GM10248 (cell line): ENCODE measurements around the gene ARIH1.
"Not testable (repeated sequence)": the region's sequence is repeated elsewhere in the genome, so short reads cannot be mapped to it uniquely, and the experiment has no call there.

ENCODE experiments used
- CTCF ChIA-PET: fragments of 300-600 bp; sonication (Branson Sonifier 250); formaldehyde crosslinking; extraction: SDS; loops from one replicate; lab custom pipeline; 2021; ENCODE audit warnings: antibody characterized with exemption; lab: Yijun Ruan, JAX
- POLR2A ChIA-PET: fragments of 350-650 bp; sonication (Branson Sonifier 250); formaldehyde crosslinking; extraction: SDS; loops from one replicate; lab custom pipeline; 2020; ENCODE audit warnings: antibody characterized with exemption; lab: Yijun Ruan, JAX
- DNase-seq: peaks from one replicate; pipeline ENCODE4 v3.0.0; 2012; ENCODE audit errors: extremely low spot score
- CTCF ChIP-seq: IDR thresholded peaks from 2 replicates; pipeline ENCODE4 v1.5.1; 2012; ENCODE audit warnings: mild to moderate bottlenecking, low read depth; ENCODE audit errors: extremely low read depth, missing control alignments, control extremely low read depth

Gene ARIH1

GRCh38 chr15:72472992-72473610 is 1.0 kb upstream of the ARIH1 start:
- POLR2A ChIA-PET = interaction anchor here (1.6 kb wide), 1 partner anchor 9 kb away, joined by 7 read pairs; no protein-coding TSS in a partner anchor
- no peak for DNase-seq
- no peak for TF ChIP-seq CTCF
- CTCF ChIA-PET = interaction anchor here (0.8 to 3.6 kb wide), 7 partner anchors 8 to 247 kb away, joined by 3 to 15 read pairs (median 5); no protein-coding TSS in a partner anchor

DNA sequence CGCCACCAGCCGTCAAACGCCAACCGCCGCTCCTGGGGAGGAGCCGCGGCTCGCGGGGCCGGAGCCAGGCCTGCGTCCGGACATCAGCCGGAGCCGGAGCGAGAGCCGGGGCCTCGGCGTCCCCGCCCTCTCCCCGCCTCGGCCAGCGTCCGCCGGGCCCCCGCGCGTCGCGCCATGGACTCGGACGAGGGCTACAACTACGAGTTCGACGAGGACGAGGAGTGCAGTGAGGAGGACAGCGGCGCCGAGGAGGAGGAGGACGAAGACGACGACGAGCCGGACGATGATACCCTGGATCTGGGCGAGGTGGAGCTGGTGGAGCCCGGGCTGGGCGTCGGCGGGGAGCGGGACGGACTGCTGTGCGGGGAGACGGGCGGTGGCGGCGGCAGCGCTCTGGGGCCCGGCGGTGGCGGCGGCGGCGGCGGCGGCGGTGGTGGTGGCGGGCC is 359 bp downstream of the ARIH1 start:
- CTCF ChIA-PET = interaction anchor here (3.6 kb wide), 1 partner anchor 11 kb away, joined by 15 read pairs; no protein-coding TSS in a partner anchor
- POLR2A ChIA-PET = no interaction called here
- DNase-seq = no peak
- TF ChIP-seq CTCF = no peak

GRCh38 chr15:72474912-72475628 is 940 bp downstream of the ARIH1 start:
- ChIA-PET CTCF (interaction anchor here (0.8 to 3.6 kb wide), 3 partner anchors 10 to 19 kb away, joined by 3 to 15 read pairs (median 3); no protein-coding TSS in a partner anchor), POLR2A (no interaction called here)
- peak; percentile 74 for DNase-seq
- TF ChIP-seq CTCF = no peak

- POLR2A ChIA-PET = no interaction called here
- no peak for DNase-seq
- CTCF ChIA-PET = interaction anchor here (0.8 to 3.6 kb wide), 3 partner anchors 10 to 19 kb away, joined by 3 to 15 read pairs (median 3); no protein-coding TSS in a partner anchor
- no peak for TF ChIP-seq CTCF
Measured at GRCh38 chr15:72475674-72476073, 1.5 kb downstream of the ARIH1 start.

DNA sequence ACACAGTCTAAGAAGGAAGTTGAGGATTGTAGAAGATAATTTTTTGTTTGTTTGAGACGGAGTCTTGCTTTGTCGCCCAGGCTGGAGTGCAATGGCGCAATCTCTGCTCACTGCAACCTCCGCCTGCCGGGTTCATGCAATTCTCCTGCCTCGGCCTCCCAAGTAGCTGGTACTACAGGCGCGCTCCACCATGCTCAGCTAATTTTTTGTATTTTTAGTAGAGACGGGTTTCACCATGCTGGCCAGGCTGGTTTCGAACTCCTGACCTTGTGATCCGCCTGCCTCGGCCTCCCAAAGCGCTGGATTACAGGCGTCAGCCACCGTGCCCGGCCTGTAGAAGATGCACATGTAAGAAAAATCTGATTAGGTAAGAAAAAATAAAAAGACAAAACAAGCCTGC is 2.2 kb downstream of the ARIH1 start:
- CTCF ChIA-PET = interaction anchor here (1.2 to 3.6 kb wide), 2 partner anchors 9 to 13 kb away, joined by 3 to 15 read pairs; no protein-coding TSS in a partner anchor
- POLR2A ChIA-PET, DNase-seq: not testable (repeated sequence)

GRCh38 chr15:72481015-72481659 is 7.0 kb downstream of the ARIH1 start:
- ChIA-PET CTCF (interaction anchor here (2.3 to 3.1 kb wide), 2 partner anchors 13 to 32 kb away, joined by 5 to 26 read pairs; no protein-coding TSS in a partner anchor), POLR2A (interaction anchor here (0.7 kb wide), 1 partner anchor 220 kb away, joined by 3 read pairs; no protein-coding TSS in a partner anchor)
- DNase-seq = no peak

More at GRCh38 chr15:72481015-72481659, 7.0 kb downstream of the ARIH1 start:
- TF ChIP-seq CTCF = no peak
